GM18870 (cell line): ENCODE results near the gene DLX5.

Source experiments
- ATAC-seq: cut with Tn5 transposase; IDR thresholded peaks from one replicate; pipeline ENCODE4 v1.9.1; 2021; ENCODE audit warnings: moderate library complexity; ENCODE audit not compliant: unreplicated experiment

The DLX5 gene

DNA sequence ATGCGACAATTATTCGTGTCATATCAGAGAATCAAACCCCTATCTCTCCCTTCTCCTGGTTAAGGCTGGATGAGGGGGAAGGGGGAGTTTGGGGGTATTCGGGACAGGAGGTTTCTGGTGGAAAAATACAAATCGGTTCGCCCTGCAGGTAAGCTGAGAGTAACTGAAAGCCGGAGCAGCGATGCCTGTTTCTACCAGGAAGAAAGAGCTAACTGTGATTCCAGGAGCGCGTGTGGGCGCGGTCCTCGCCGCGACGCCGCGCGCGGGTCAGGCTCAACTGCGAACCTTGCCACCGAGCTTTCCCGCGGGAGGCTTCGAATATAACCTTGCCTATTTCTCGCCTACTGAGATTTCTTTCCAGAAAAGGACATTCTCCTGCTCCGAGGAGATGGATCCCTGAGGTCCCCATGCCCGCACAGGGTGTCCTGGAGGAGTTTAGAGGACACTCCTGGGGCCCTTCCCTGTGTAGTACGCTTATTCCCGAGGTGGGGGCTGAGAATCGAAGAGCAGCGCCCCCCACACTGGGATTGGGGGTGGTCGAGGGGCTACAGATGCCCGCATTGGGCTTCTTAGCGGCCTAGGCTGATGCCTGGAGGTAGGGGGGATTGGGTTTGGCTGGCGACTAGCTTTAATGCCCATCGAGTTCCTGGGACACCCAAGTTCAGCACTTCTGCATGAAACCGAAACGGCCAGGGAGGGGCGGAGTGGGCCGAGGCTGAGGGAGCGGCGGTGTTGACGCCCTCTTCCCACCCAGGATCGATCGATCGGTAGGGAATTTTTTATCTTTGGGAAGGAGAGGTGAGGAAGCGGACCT is 32.2 kb downstream of the DLX5 start:
- ATAC-seq, result no peak

DNA sequence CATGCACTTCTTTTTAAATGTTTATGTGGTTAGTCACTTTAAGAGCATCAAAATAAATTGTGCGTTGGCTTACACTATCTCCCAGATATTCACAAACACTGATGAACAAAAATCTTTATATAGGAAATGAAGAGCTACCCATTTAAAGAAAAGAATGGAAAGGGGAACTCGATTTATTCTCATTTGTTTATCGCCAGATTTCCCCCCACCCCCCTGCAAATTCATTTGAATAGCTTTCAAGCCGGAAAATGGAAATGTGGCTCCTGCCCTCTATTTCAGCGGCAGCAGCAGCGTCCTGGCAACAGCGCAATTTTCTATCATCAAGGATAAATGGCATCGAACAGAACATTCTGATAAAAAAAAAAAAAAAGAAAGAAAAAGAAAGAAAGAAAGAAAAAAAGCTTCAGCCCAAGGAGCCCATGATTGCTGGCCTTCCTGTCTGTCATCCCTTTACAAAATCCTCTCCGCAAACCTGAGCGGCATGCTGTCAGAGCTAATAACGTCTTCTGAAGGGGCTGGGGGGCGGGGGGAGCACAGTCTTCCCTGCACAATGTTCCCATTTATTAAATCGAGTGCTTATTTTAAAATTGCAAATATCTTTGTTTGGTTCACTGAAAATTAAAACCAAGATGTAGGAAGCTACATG is 33.0 kb downstream of the DLX5 start:
- ATAC-seq, result no peak

DNA sequence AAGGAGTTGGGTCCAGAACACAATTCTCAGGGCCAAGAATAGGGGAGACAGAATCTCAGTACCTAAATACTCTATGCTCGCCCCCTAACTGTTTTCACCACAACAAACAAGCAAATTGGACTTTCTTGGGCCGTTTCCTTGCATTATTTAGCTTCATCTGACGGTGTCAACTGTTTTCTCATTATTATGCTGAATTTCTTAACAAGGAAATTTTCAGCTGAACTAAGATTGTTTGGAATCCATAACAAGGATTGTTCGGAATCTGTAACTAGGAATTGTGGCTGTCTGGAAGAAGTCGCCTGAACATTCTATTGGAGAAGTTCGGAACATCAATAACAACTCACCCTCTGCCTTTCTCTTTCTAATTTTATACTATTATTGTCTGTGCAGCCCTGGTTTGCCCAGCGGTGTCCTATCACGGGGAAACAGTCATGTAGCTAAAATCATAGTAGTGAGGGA is 34.7 kb downstream of the DLX5 start:
- no peak for ATAC-seq

DNA sequence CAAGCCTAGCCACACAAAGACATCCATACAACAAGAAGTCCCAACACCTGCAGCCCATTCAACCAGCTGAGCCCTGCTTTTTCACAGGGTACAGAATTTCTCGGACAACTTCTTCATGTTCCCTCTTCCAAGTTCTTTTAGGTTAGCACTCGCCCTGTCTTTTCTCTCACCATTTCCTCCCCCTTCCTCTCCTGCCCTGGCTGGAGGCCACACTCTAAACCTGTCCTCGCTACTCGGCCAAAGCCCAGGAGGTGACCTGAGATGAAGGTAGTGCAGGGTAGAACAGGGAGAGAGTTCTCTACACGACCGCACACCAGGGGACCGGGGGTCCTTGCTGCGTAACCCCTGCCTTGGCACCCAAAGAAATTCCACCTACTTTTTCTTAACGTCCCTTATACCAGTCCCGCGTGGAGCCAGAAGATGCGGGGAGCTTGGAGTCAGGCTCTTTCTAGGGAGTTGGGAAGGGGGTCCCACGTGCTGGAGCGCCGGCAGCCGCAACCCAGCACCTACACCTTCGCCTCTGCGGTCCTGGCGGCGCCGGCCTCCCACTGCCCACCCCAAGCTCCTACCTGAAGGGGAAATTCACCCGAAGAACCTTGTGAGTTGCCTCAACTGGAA is 35.3 kb downstream of the DLX5 start:
- no peak for ATAC-seq

DNA sequence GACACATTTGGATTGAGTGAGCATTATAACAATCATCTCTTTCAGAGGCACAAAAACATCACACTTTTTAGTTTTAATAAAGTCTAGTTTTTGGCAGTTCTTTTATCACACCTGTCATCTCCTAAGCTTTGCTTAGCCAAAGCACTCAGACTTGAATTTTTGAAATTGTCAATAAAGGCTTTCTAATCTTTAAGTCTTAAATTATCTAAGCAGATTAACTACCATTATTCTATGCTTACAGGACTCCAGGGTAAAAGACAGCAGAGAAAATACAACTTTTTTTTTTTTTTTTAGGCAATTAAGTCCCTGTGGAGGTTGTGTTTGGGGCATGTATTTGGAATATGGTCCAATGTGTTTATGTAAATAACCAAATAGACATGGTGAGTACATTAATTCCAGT is 36.9 kb downstream of the DLX5 start:
- no peak for ATAC-seq

GRCh38 chr7:96986901-96987300 is 37.7 kb downstream of the DLX5 start:
- ATAC-seq, result no peak

- ATAC-seq, result no peak
These were observed 38.6 kb downstream of the DLX5 start for GRCh38 chr7:96985992-96986391.

- no peak for ATAC-seq
These were observed 42.0 kb downstream of the DLX5 start for GRCh38 chr7:96982586-96982985.

- no peak for ATAC-seq
These were observed 44.9 kb downstream of the DLX5 start for GRCh38 chr7:96979551-96980276.

DNA sequence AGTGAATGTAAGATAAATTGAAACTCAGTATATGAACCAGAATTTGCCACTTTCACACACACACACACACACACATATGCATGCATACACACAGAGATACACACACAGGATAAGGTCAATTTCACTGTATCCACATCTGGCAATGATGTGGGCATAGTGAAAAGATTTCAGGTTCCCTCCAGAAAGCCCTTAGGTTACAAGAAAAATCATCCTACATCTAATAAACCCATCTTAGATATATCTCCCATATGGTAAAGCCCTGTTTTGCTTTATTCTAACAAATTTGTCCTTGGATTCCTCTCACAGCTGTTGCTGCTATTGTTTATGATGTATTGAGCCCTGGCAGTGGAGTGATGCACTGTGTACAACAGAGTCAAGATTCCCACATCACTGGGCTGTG is 47.2 kb downstream of the DLX5 start:
- no peak for ATAC-seq

GRCh38 chr7:96976106-96976505 is 48.5 kb downstream of the DLX5 start:
- no peak for ATAC-seq

- no peak for ATAC-seq
These were observed 50.6 kb downstream of the DLX5 start for GRCh38 chr7:96973986-96974385.

- ATAC-seq, result no peak
These were observed 53.9 kb downstream of the DLX5 start for GRCh38 chr7:96970739-96971138.
